HepG2 (cell line): Measurements from ENCODE around the gene SETD2. TPM values are rescaled to one million over a fixed set of nuclear protein-coding genes. Genes with fewer than 3 reads are reported as not detected.

Experiments
- ATAC-seq: fragments of 200-7000 bp; cut with Tn5 transposase; 3 replicates; pipeline ENCODE4 v1.9.1; 2020; ENCODE audit warnings: mild to moderate bottlenecking, moderate library complexity
- BruUV-seq: library from RNA; stranded (reverse); fragments of 400-500 nt; replicated peaks from 2 replicates; lab custom pipeline; 2021; lab: Mats Ljungman, UMichigan
- CTCF ChIA-PET: fragments of 300-600 bp; formaldehyde crosslinking; extraction: SDS; loops from one replicate; lab custom pipeline; 2021; ENCODE audit warnings: low total read pairs, inconsistent platforms, low intra/inter-chr PET ratio; lab: Yijun Ruan, JAX
- POLR2A ChIA-PET: fragments of 350-600 bp; sonication (Branson Sonifier 250); formaldehyde crosslinking; loops from one replicate; lab custom pipeline; 2020; ENCODE audit warnings: antibody characterized with exemption, inconsistent platforms; lab: Yijun Ruan, JAX
- DNase-seq: peaks from one replicate; pipeline ENCODE4 v3.0.0-alpha.2; 2015; ENCODE audit warnings: low spot score
- FAIRE-seq: peaks from 3 replicates; lab custom pipeline; 2011; peaks lifted over from hg19 to GRCh38; lab: Jason Lieb, UNC
- H2AFZ ChIP-seq: one replicate; pipeline ENCODE4 v1.6.1; 2011; ENCODE audit warnings: low read length, inconsistent platforms
- H3K27ac ChIP-seq: fragments of 300-600 bp; 3 replicates; pipeline ENCODE4 v1.8.0; 2011; ENCODE audit warnings: mixed run types, mild to moderate bottlenecking, mixed read lengths, low read length, inconsistent platforms; ENCODE audit not compliant: insufficient read depth; ENCODE audit errors: extremely low read length
- H3K27me3 ChIP-seq, 2 experiments: fragments of 200-600 bp in 1 of 2; 2 replicates in 1 of 2; 3 replicates in 1 of 2; pipeline versions ENCODE4 v1.6.0 to v1.8.0; 2011; ENCODE audit warnings: low read length in 2 of 2, mild to moderate bottlenecking in 2 of 2, moderate library complexity in 2 of 2, inconsistent platforms in 1 of 2; ENCODE audit not compliant: insufficient read depth in 2 of 2, control insufficient read depth in 1 of 2
- H3K36me3 ChIP-seq, 2 experiments: fragments of 200-600 bp in 1 of 2; replicated peaks in 1 of 2; 2 replicates in 1 of 2; 3 replicates in 1 of 2; pipeline versions ENCODE4 v1.5.1 to v1.8.0; 2011; ENCODE audit warnings: low read length in 2 of 2, inconsistent platforms in 1 of 2; ENCODE audit not compliant: insufficient read depth in 2 of 2, control insufficient read depth in 1 of 2
- H3K4me1 ChIP-seq: 2 replicates; pipeline ENCODE4 v1.5.1; 2012; ENCODE audit warnings: low read length, inconsistent platforms; ENCODE audit not compliant: insufficient read depth
- H3K4me2 ChIP-seq: 2 replicates; pipeline ENCODE4 v1.6.0; 2011; ENCODE audit warnings: low read depth, low read length, inconsistent platforms
- H3K4me3 ChIP-seq, 3 experiments: fragments of 200-600 bp in 1 of 3; sonication (generic), shearing (Covaris generic) in 1 of 3; replicated peaks in 1 of 3; 2 replicates each; pipeline ENCODE4 v1.5.1; 2011 to 2016; ENCODE audit warnings: low read length in 3 of 3, inconsistent platforms in 2 of 3, low read depth in 2 of 3, mild to moderate bottlenecking in 2 of 3, control low read depth in 1 of 3, mixed read lengths in 1 of 3; ENCODE audit not compliant: insufficient read depth in 1 of 3
- H3K79me2 ChIP-seq: one replicate; pipeline ENCODE4 v1.6.1; 2011; ENCODE audit warnings: low read length, inconsistent platforms; ENCODE audit not compliant: insufficient read depth
- H3K9ac ChIP-seq: 2 replicates; pipeline ENCODE4 v1.6.0; 2011; ENCODE audit warnings: mild to moderate bottlenecking, low read depth, low read length, inconsistent platforms; ENCODE audit not compliant: insufficient read depth
- H3K9me3 ChIP-seq: 2 replicates; pipeline ENCODE4 v1.5.1; 2012; ENCODE audit warnings: mild to moderate bottlenecking, low read length
- H4K20me1 ChIP-seq: 2 replicates; pipeline ENCODE4 v1.6.0; 2011; ENCODE audit warnings: inconsistent platforms, mild to moderate bottlenecking, low read length, moderate library complexity; ENCODE audit not compliant: insufficient read depth
- HNF4A ChIP-seq: sonication (generic); formaldehyde crosslinking; IDR thresholded peaks from 2 replicates; pipeline ENCODE4 v1.4.0; 2020; ENCODE audit warnings: missing genetic modification reagents
- HNF4G ChIP-seq, 2 experiments: sonication (generic) in 1 of 2; formaldehyde crosslinking in 1 of 2; IDR thresholded peaks; 2 replicates each; pipeline versions ENCODE4 v1.4.0 to v1.6.1; 2011 to 2020; ENCODE audit warnings: borderline replicate concordance in 2 of 2, low read depth in 2 of 2, mild to moderate bottlenecking in 2 of 2, low read length in 1 of 2, missing genetic modification reagents in 1 of 2, moderate library complexity in 1 of 2
- NCOR1 ChIP-seq: fragments of 200-600 bp; sonication (generic); IDR thresholded peaks from 2 replicates; pipeline ENCODE4 v1.7.0; 2017; ENCODE audit warnings: antibody characterized with exemption, low read length, borderline replicate concordance
- SALL1 ChIP-seq: sonication (generic); formaldehyde crosslinking; IDR thresholded peaks from 2 replicates; pipeline ENCODE4 v1.8.0; 2022; ENCODE audit warnings: mild to moderate bottlenecking, missing genetic modification reagents
- SMARCE1 ChIP-seq: fragments of 450-650 bp; IDR thresholded peaks from 2 replicates; pipeline ENCODE4 v1.6.1; 2017; ENCODE audit warnings: borderline replicate concordance
- ZNF510 ChIP-seq: sonication (generic); formaldehyde crosslinking; IDR thresholded peaks from 2 replicates; pipeline ENCODE4 v1.4.0; 2020; ENCODE audit warnings: low read depth, mild to moderate bottlenecking, missing genetic modification reagents
- ZNF546 ChIP-seq: sonication (generic); formaldehyde crosslinking; conservative IDR thresholded peaks from 2 replicates; pipeline ENCODE4 v1.8.1; 2023; ENCODE audit warnings: mild to moderate bottlenecking, missing genetic modification reagents
- ZNF646 ChIP-seq: sonication (generic); formaldehyde crosslinking; IDR thresholded peaks from 2 replicates; pipeline ENCODE4 v1.9.0; 2021; ENCODE audit warnings: mild to moderate bottlenecking, missing genetic modification reagents
- WGBS: methylation state at CpG from one replicate; pipeline ENCODE4 v1.1.6; 2017; ENCODE audit warnings: low lambda C conversion rate; 5-methylcytosine and 5-hydroxymethylcytosine counted together
- in situ Hi-C: cut with HindIII; loops from 2 replicates; pipeline ENCODE4 v1.10.0; 2017; ENCODE audit warnings: low pct_unique_long_range_greater_than_20kb; ENCODE audit not compliant: extremely low pct_ligation_motif_present
- intact Hi-C: fragments of 100-400 bp; cut with micrococcal nuclease; formaldehyde crosslinking; loops from one replicate; pipeline ENCODE4 v1.10.0; 2022; ENCODE audit not compliant: unreplicated experiment
- polyA plus RNA-seq, 8 experiments: library from polyadenylated mRNA; depleted of rRNA in 3 of 8; stranded (reverse) in 7 of 8; unstranded in 1 of 8; fragments of >200 nt; fragmentation: Illumina TruSeq in 4 of 8; extraction: Trizol in 4 of 8; gene quantifications; 2 replicates each; pipeline versions ENCODE4 v1.2.1 to v1.2.3, GENCODE V29; 2011 to 2016; ENCODE audit warnings: low read depth in 4 of 8, missing spikeins in 1 of 8, mixed read lengths in 1 of 8; ENCODE audit not compliant: insufficient read depth in 1 of 8
- total RNA-seq, 5 experiments: library from RNA; depleted of rRNA; stranded (reverse); fragments of >200 nt; fragmentation: Illumina TruSeq; extraction: Trizol; gene quantifications; 2 replicates each; pipeline ENCODE4 v1.2.3, GENCODE V29; 2016; ENCODE audit warnings: low read depth in 1 of 5
- TF ChIP-seq, protein P1 (sequence below): sonication (generic); formaldehyde crosslinking; conservative IDR thresholded peaks from 2 replicates; pipeline ENCODE4 v1.4.0; 2020; ENCODE audit warnings: mild to moderate bottlenecking, missing genetic modification reagents, moderate library complexity
- TF ChIP-seq, protein P2 (sequence below): sonication (generic); formaldehyde crosslinking; IDR thresholded peaks from 2 replicates; pipeline ENCODE4 v1.8.0; 2022; ENCODE audit warnings: mild to moderate bottlenecking, missing genetic modification reagents, borderline replicate concordance

The SETD2 gene
- total and polyA plus RNA-seq, 2 of the 13 experiments (the other 11 are each of a cell fraction or from before 2014, with no cell fraction given) = 14.2 to 24.2 TPM

GRCh38 chr3:47102081-47102600, 61.8 kb downstream of the SETD2 start:
- no peak overlapping the region for H2AFZ ChIP-seq
- 96% methylated on average over 6 of the region's 6 CpGs for WGBS
- H3K9me3 ChIP-seq = no peaks in the 10 kb centered on the region
- peaks cover 7% of the 10 kb centered on the region; the same call in 1 of the 2 replicates for H4K20me1 ChIP-seq
- peaks cover 48% of the 10 kb centered on the region for H3K4me1 ChIP-seq
- H3K27me3 ChIP-seq = no peaks in the 10 kb centered on the region
- H3K79me2 ChIP-seq = no peaks in the 10 kb centered on the region
- H3K9ac ChIP-seq = no peak overlapping the region
- in situ Hi-C loops = no loop called here
- 0 out of 2 replicates have a peak overlapping the region, but pooled peaks have one; percentile 3 for H3K4me2 ChIP-seq
- H3K36me3 ChIP-seq = peaks cover 6 to 33% of the 10 kb centered on the region in 2 experiments; a peak in 4 of 5 replicates
- FAIRE-seq = no peak
- peak; percentile 61 for ATAC-seq
- no TSS peak for BruUV-seq
- intact Hi-C loops = loop anchor here (2.0 kb wide), 1 partner anchor 39 kb away; no protein-coding TSS in a partner anchor
- H3K4me3 ChIP-seq = no peak overlapping the region
- DNase-seq = peak; percentile 12
- peak overlapping the region; percentile 61 for H3K27ac ChIP-seq
- CTCF ChIA-PET = no interaction called here
- POLR2A ChIA-PET = no interaction called here
- TF ChIP-seq HNF4A (CRISPR knock-in tag) (0 out of 2 replicates have a peak, but pooled peaks have one; percentile 35), ZNF546 (CRISPR knock-in tag) (no peak), NCOR1 (peak; percentile 28; the same call in 1 of the 2 replicates), SMARCE1 (no peak), SALL1 (peak; percentile 45; the same call in 1 of the 2 replicates), ZNF646 (0 out of 2 replicates have a peak, but pooled peaks have one; percentile 27), ZNF510 (no peak), HNF4G (IDR thresholded peaks at IDR 0.05; ENCODE audit: borderline replicate concordance, low read depth, low read length) (0 out of 2 replicates have a peak, but pooled peaks have one; percentile 6), HNF4G (CRISPR knock-in tag; IDR thresholded peaks at IDR 0.05; ENCODE audit: borderline replicate concordance, low read depth) (no peak)
- TF ChIP-seq, protein P1, sequence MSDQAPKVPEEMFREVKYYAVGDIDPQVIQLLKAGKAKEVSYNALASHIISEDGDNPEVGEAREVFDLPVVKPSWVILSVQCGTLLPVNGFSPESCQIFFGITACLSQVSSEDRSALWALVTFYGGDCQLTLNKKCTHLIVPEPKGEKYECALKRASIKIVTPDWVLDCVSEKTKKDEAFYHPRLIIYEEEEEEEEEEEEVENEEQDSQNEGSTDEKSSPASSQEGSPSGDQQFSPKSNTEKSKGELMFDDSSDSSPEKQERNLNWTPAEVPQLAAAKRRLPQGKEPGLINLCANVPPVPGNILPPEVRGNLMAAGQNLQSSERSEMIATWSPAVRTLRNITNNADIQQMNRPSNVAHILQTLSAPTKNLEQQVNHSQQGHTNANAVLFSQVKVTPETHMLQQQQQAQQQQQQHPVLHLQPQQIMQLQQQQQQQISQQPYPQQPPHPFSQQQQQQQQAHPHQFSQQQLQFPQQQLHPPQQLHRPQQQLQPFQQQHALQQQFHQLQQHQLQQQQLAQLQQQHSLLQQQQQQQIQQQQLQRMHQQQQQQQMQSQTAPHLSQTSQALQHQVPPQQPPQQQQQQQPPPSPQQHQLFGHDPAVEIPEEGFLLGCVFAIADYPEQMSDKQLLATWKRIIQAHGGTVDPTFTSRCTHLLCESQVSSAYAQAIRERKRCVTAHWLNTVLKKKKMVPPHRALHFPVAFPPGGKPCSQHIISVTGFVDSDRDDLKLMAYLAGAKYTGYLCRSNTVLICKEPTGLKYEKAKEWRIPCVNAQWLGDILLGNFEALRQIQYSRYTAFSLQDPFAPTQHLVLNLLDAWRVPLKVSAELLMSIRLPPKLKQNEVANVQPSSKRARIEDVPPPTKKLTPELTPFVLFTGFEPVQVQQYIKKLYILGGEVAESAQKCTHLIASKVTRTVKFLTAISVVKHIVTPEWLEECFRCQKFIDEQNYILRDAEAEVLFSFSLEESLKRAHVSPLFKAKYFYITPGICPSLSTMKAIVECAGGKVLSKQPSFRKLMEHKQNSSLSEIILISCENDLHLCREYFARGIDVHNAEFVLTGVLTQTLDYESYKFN (CRISPR knock-in tag) = 0 out of 2 replicates have a peak, but pooled peaks have one; percentile 27
- TF ChIP-seq, protein P2, sequence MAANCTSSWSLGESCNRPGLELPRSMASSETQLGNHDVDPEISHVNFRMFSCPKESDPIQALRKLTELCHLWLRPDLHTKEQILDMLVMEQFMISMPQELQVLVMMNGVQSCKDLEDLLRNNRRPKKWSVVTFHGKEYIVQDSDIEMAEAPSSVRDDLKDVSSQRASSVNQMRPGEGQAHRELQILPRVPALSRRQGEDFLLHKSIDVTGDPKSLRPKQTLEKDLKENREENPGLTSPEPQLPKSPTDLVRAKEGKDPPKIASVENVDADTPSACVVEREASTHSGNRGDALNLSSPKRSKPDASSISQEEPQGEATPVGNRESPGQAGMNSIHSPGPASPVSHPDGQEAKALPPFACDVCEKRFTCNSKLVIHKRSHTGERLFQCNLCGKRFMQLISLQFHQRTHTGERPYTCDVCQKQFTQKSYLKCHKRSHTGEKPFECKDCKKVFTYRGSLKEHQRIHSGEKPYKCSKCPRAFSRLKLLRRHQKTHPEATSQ = no peak
